ENCODE data around the gene CDNF.
"Not testable (repeated sequence)": the region's sequence is repeated elsewhere in the genome, so short reads cannot be mapped to it uniquely, and the experiment has no call there.

GRCh38 chr10:14864871-14865270 lies 27.0 kb upstream of the CDNF start:
- not testable (repeated sequence) for TF ChIP-seq CTCF, POLR2A, POLR2AphosphoS5 (IDR thresholded peaks at IDR 0.05)
